GM23338 (cell line): ENCODE data around the gene SREK1. TPM values are rescaled to one million over a fixed set of nuclear protein-coding genes. Genes with fewer than 3 reads are reported as not detected.

Source experiments
- ATAC-seq: fragments of 200-7000 bp; cut with Tn5 transposase; 3 replicates; pipeline ENCODE4 v1.9.1; 2020
- DNase-seq: peaks from one replicate; pipeline ENCODE4 v3.0.0-alpha.2; 2015; ENCODE audit warnings: low spot score
- H2AFZ ChIP-seq: fragments of 200-600 bp; sonication (generic); 2 replicates; pipeline ENCODE4 v1.8.0; 2016; ENCODE audit warnings: antibody characterized with exemption, mild to moderate bottlenecking, moderate library complexity
- H3F3A ChIP-seq: fragments of 200-600 bp; sonication (generic); replicated peaks from 2 replicates; pipeline ENCODE4 v1.8.0; 2017; ENCODE audit warnings: antibody characterized with exemption, mixed run types, low read depth
- H3K27ac ChIP-seq: fragments of 200-600 bp; sonication (generic); 2 replicates; pipeline ENCODE4 v1.6.1; 2016; ENCODE audit warnings: low read depth
- H3K27me3 ChIP-seq: fragments of 200-600 bp; sonication (generic); 2 replicates; pipeline ENCODE4 v1.8.0; 2016; ENCODE audit warnings: mild to moderate bottlenecking, mixed run types, moderate library complexity; ENCODE audit not compliant: insufficient read depth
- H3K36me3 ChIP-seq: fragments of 200-600 bp; sonication (generic); 2 replicates; pipeline ENCODE4 v1.8.0; 2016; ENCODE audit warnings: mild to moderate bottlenecking; ENCODE audit not compliant: insufficient read depth
- H3K4me1 ChIP-seq: fragments of 200-600 bp; sonication (generic); 2 replicates; pipeline ENCODE4 v1.8.0; 2016; ENCODE audit warnings: mild to moderate bottlenecking, moderate library complexity; ENCODE audit not compliant: insufficient read depth
- H3K4me2 ChIP-seq: fragments of 200-600 bp; sonication (generic); 2 replicates; pipeline ENCODE4 v1.7.1; 2017; ENCODE audit warnings: mixed run types
- H3K4me3 ChIP-seq: fragments of 200-600 bp; sonication (generic); 2 replicates; pipeline ENCODE4 v1.6.1; 2016; ENCODE audit warnings: mixed run types
- H3K79me2 ChIP-seq: fragments of 200-600 bp; sonication (generic); replicated peaks from 2 replicates; pipeline ENCODE4 v1.8.0; 2017; ENCODE audit warnings: mild to moderate bottlenecking; ENCODE audit not compliant: insufficient read depth
- H3K9me2 ChIP-seq: fragments of 200-600 bp; sonication (generic); 2 replicates; pipeline ENCODE4 v1.8.0; 2017; ENCODE audit not compliant: insufficient read depth
- H4K20me1 ChIP-seq: fragments of 200-600 bp; sonication (generic); replicated peaks from 2 replicates; pipeline ENCODE4 v1.8.0; 2017; ENCODE audit warnings: mild to moderate bottlenecking; ENCODE audit not compliant: insufficient read depth
- H3K27ac Mint-ChIP-seq: 2 replicates; pipeline ENCODE4 v1.8.0; 2020; ENCODE audit warnings: inconsistent platforms, mild to moderate bottlenecking, moderate library complexity, mixed read lengths
- H3K27me3 Mint-ChIP-seq: 3 replicates; pipeline ENCODE4 v1.8.0; 2022; ENCODE audit warnings: low read depth, mild to moderate bottlenecking, moderate library complexity, mixed read lengths, inconsistent platforms; ENCODE audit not compliant: insufficient read depth, poor library complexity
- H3K36me3 Mint-ChIP-seq: 3 replicates; pipeline ENCODE4 v1.8.0; 2021; ENCODE audit warnings: low read depth, mild to moderate bottlenecking, inconsistent platforms, moderate library complexity, mixed read lengths
- H3K4me1 Mint-ChIP-seq: 3 replicates; pipeline ENCODE4 v1.8.0; 2020; ENCODE audit warnings: mild to moderate bottlenecking, inconsistent platforms, mixed read lengths
- H3K4me3 Mint-ChIP-seq: 3 replicates; pipeline ENCODE4 v1.8.0; 2021; ENCODE audit warnings: moderate library complexity, mild to moderate bottlenecking, inconsistent platforms, mixed read lengths
- H3K9me3 Mint-ChIP-seq: 3 replicates; pipeline ENCODE4 v1.8.0; 2020; ENCODE audit warnings: moderate library complexity, mild to moderate bottlenecking, inconsistent platforms, mixed read lengths
- CREB1 ChIP-seq: fragments of 250-450 bp; sonication (Bioruptor Pico); IDR thresholded peaks from 2 replicates; pipeline ENCODE4 v1.5.0; 2020; ENCODE audit warnings: low read depth, mild to moderate bottlenecking, moderate library complexity
- CTCF ChIP-seq, 2 experiments: fragments of 200-600 bp in 1 of 2; sonication (generic) in 1 of 2; conservative IDR thresholded peaks; 2 replicates each; pipeline versions ENCODE4 v1.5.1 to v1.6.1; 2016 to 2017; ENCODE audit warnings: antibody characterized with exemption in 2 of 2, low read depth in 2 of 2, mild to moderate bottlenecking in 2 of 2, moderate library complexity in 1 of 2
- ETS1 ChIP-seq: IDR thresholded peaks from 2 replicates; pipeline ENCODE4 v1.6.1; 2016; ENCODE audit warnings: antibody characterized with exemption
- EZH2 ChIP-seq: fragments of 200-600 bp; sonication (generic); IDR thresholded peaks from one replicate; pipeline ENCODE4 v1.8.0; 2017; ENCODE audit warnings: antibody characterized with exemption, mild to moderate bottlenecking, low read depth; ENCODE audit not compliant: unreplicated experiment
- EZH2phosphoT487 ChIP-seq: fragments of 200-600 bp; sonication (generic); IDR thresholded peaks from one replicate; pipeline ENCODE4 v1.8.1; 2018; ENCODE audit warnings: antibody characterized with exemption; ENCODE audit not compliant: unreplicated experiment
- JUNB ChIP-seq: IDR thresholded peaks from one replicate; pipeline ENCODE4 v1.6.1; 2016; ENCODE audit warnings: antibody characterized with exemption; ENCODE audit not compliant: unreplicated experiment
- NANOG ChIP-seq: IDR thresholded peaks from 2 replicates; pipeline ENCODE4 v1.6.1; 2016; ENCODE audit warnings: antibody characterized with exemption, borderline replicate concordance
- POLR2AphosphoS5 ChIP-seq: IDR thresholded peaks from 2 replicates; pipeline ENCODE4 v1.6.1; 2016; ENCODE audit warnings: antibody characterized with exemption, low read depth
- REST ChIP-seq: IDR thresholded peaks from one replicate; pipeline ENCODE4 v1.6.1; 2018; ENCODE audit warnings: antibody characterized with exemption; ENCODE audit not compliant: unreplicated experiment
- STAT1 ChIP-seq: IDR thresholded peaks from one replicate; pipeline ENCODE4 v1.6.1; 2016; ENCODE audit warnings: antibody characterized with exemption; ENCODE audit not compliant: unreplicated experiment
- ZNF114 ChIP-seq: fragments of 250-450 bp; sonication (Bioruptor Pico); IDR thresholded peaks from 2 replicates; pipeline ENCODE4 v1.5.0; 2020; ENCODE audit warnings: mild to moderate bottlenecking, moderate library complexity
- ZNF331 ChIP-seq: fragments of 250-450 bp; sonication (Bioruptor Pico); IDR thresholded peaks from 2 replicates; pipeline ENCODE4 v1.5.0; 2020; ENCODE audit warnings: low read depth, mild to moderate bottlenecking, moderate library complexity
- ZNF462 ChIP-seq: fragments of 250-450 bp; sonication (Bioruptor Pico); IDR thresholded peaks from 2 replicates; pipeline ENCODE4 v1.5.0; 2020; ENCODE audit warnings: mild to moderate bottlenecking, moderate library complexity
- polyA plus RNA-seq: library from polyadenylated mRNA; unstranded; fragments of >200 nt; fragmentation: Nextera tagmentation; extraction: Ambion mirVana; gene quantifications from 2 replicates; pipeline ENCODE4 v1.2.1, GENCODE V29; 2016
- total RNA-seq: library from RNA; depleted of rRNA; stranded (reverse); fragments of >200 nt; shearing (Covaris generic); gene quantifications from 2 replicates; pipeline ENCODE4 v1.2.3, GENCODE V29; 2014

SREK1 gene
- total and polyA plus RNA-seq, 2 experiments from 2014 or later, result 64.3 to 66.4 TPM

- peaks cover 100% of the 10 kb centered on the region for H3K79me2 ChIP-seq
- H3K9me2 ChIP-seq, result no peaks in the 10 kb centered on the region
- H3F3A ChIP-seq, result no peaks in the 10 kb centered on the region
- H3K36me3 ChIP-seq, result no peaks in the 10 kb centered on the region; the same call in 1 of the 2 replicates
- H3K27me3 ChIP-seq, result no peaks in the 10 kb centered on the region
- ATAC-seq, result no peak
- Mint-ChIP-seq H3K9me3 (no peaks in the 10 kb centered on the region), H3K27me3 (no peaks in the 10 kb centered on the region), H3K4me3 (no peak overlapping the region), H3K4me1 (peaks cover 17% of the 10 kb centered on the region), H3K27ac (no peak overlapping the region), H3K36me3 (peaks cover 10% of the 10 kb centered on the region; the same call in 1 of the 3 replicates)
- no peak overlapping the region for H3K4me3 ChIP-seq
- H3K4me1 ChIP-seq, result peaks cover 22% of the 10 kb centered on the region
- TF ChIP-seq CTCF (conservative IDR thresholded peaks at IDR 0.05; ENCODE audit: low read depth in 2 of 2) (no peak), CREB1 (CRISPR knock-in tag) (no peak), NANOG (no peak), EZH2 (no peak), POLR2AphosphoS5 (no peak), EZH2phosphoT487 (no peak), ZNF462 (CRISPR knock-in tag) (no peak), ZNF331 (CRISPR knock-in tag) (no peak), REST (no peak), ZNF114 (CRISPR knock-in tag) (no peak), JUNB (no peak), STAT1 (no peak), ETS1 (no peak)
- peaks cover 7% of the 10 kb centered on the region for H4K20me1 ChIP-seq
- no peak overlapping the region for H3K4me2 ChIP-seq
- no peak for DNase-seq
- no peak overlapping the region for H3K27ac ChIP-seq
- no peak overlapping the region for H2AFZ ChIP-seq
These were observed 5.8 kb downstream of the SREK1 start for GRCh38 chr5:66149950-66150349.
